WERI-Rb-1 (cell line): ENCODE measurements around the gene CCNT2.

ENCODE experiments used
- DNase-seq: peaks from one replicate; pipeline ENCODE4 v3.0.0-alpha.2; 2020
- H3K27ac ChIP-seq: fragments of 250-450 bp; sonication (Bioruptor Pico); 2 replicates; pipeline ENCODE4 v1.5.1; 2020; ENCODE audit warnings: mild to moderate bottlenecking, moderate library complexity
- H3K27me3 ChIP-seq: fragments of 250-450 bp; sonication (Bioruptor Pico); 2 replicates; pipeline ENCODE4 v1.5.1; 2021; ENCODE audit warnings: mild to moderate bottlenecking, low read depth, moderate library complexity; ENCODE audit not compliant: insufficient read depth, severe bottlenecking
- H3K36me3 ChIP-seq: fragments of 250-450 bp; sonication (Bioruptor Pico); 2 replicates; pipeline ENCODE4 v1.5.1; 2020; ENCODE audit warnings: mild to moderate bottlenecking, moderate library complexity
- H3K4me3 ChIP-seq: 2 replicates; pipeline ENCODE4 v1.5.1; 2011; ENCODE audit warnings: low read depth, mild to moderate bottlenecking, control low read depth, low read length
- H3K9me3 ChIP-seq: fragments of 250-450 bp; sonication (Bioruptor Pico); 2 replicates; pipeline ENCODE4 v1.5.1; 2021; ENCODE audit warnings: mild to moderate bottlenecking, moderate library complexity; ENCODE audit not compliant: severe bottlenecking
- TF ChIP-seq, protein P1 (sequence below): IDR thresholded peaks from 2 replicates; pipeline ENCODE4 v1.5.1; 2011; ENCODE audit warnings: low read depth, mild to moderate bottlenecking, control low read depth, inconsistent platforms, low read length

The CCNT2 gene

GRCh38 chr2:134926231-134926931, 7.8 kb downstream of the CCNT2 start:
- Histone ChIP-seq H3K36me3 (peaks cover 30% of the 10 kb centered on the region), H3K9me3 (no peaks in the 10 kb centered on the region), H3K27me3 (no peaks in the 10 kb centered on the region), H3K27ac (no peak overlapping the region), H3K4me3 (no peak overlapping the region)
- TF ChIP-seq, protein P1, sequence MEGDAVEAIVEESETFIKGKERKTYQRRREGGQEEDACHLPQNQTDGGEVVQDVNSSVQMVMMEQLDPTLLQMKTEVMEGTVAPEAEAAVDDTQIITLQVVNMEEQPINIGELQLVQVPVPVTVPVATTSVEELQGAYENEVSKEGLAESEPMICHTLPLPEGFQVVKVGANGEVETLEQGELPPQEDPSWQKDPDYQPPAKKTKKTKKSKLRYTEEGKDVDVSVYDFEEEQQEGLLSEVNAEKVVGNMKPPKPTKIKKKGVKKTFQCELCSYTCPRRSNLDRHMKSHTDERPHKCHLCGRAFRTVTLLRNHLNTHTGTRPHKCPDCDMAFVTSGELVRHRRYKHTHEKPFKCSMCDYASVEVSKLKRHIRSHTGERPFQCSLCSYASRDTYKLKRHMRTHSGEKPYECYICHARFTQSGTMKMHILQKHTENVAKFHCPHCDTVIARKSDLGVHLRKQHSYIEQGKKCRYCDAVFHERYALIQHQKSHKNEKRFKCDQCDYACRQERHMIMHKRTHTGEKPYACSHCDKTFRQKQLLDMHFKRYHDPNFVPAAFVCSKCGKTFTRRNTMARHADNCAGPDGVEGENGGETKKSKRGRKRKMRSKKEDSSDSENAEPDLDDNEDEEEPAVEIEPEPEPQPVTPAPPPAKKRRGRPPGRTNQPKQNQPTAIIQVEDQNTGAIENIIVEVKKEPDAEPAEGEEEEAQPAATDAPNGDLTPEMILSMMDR, result no peak
- no peak for DNase-seq

DNA sequence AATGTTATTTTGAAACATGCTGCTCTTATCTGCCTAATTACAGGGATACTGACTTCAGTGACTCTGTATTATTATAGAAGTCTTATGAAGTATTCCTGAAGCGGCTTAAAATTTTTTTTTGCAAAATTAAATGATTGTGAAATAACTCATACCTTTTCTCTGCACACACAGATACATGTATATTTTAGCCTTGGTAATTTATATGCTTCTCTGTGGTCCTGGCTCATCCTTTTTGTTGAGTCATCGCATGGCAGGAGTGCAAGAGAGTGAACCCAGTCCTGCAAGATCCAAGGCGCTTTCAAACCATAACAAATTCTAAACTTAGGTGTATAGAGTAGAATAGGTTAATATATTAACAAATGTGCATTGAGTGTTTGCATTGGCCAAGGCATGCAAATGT, 8.6 kb downstream of the CCNT2 start:
- no peak overlapping the region for H3K4me3 ChIP-seq
- DNase-seq, result no peak
- H3K9me3 ChIP-seq, result no peaks in the 10 kb centered on the region
- no peak overlapping the region for H3K27ac ChIP-seq
- H3K36me3 ChIP-seq, result peaks cover 24% of the 10 kb centered on the region
- H3K27me3 ChIP-seq, result no peaks in the 10 kb centered on the region
- TF ChIP-seq, protein P1, result no peak

DNA sequence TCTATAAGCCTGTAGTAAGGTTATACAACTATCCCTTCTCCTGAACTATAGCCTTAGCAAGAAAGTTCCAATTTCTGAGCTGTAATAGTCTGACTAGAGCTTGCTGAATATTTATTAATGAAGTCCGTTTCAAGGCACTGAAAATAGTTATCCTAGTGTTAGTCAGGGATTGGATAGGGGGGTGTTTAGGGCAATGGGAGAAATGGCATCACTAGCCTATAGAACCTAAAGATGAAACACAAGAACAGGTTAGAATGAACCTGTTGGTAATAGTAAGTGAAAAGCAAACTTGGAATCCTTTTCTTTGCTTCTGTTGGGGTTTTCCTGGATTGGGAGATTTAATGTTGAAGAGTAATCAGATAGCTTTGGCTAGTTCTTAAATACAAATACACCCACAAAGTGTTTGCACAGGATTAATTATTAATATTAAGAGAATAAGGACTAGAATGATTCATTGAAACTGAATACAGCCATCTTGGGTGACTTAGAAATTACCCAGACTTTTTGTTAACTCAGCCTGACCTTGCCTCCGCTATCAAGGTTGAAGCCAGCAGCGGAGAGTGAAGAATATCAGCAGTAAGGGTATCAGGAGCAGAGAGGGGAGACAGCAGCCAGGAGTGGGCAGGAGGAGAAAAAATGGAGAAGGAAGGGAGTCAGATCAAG, 14.4 kb downstream of the CCNT2 start:
- Histone ChIP-seq H3K9me3 (no peaks in the 10 kb centered on the region), H3K27ac (no peak overlapping the region), H3K36me3 (peaks cover 14% of the 10 kb centered on the region), H3K27me3 (no peaks in the 10 kb centered on the region), H3K4me3 (no peak overlapping the region)
- no peak for DNase-seq
- TF ChIP-seq, protein P1, result no peak

GRCh38 chr2:134933732-134934131, 15.1 kb downstream of the CCNT2 start:
- Histone ChIP-seq H3K27ac (no peak overlapping the region), H3K27me3 (no peaks in the 10 kb centered on the region), H3K9me3 (no peaks in the 10 kb centered on the region), H3K36me3 (peaks cover 22% of the 10 kb centered on the region), H3K4me3 (no peak overlapping the region)
- DNase-seq, result no peak
- TF ChIP-seq, protein P1, result no peak

GRCh38 chr2:134934150-134934549, 15.5 kb downstream of the CCNT2 start:
- Histone ChIP-seq H3K27me3 (no peaks in the 10 kb centered on the region), H3K4me3 (no peak overlapping the region), H3K36me3 (peaks cover 26% of the 10 kb centered on the region), H3K27ac (no peak overlapping the region), H3K9me3 (no peaks in the 10 kb centered on the region)
- DNase-seq, result no peak
- TF ChIP-seq, protein P1, result no peak
